RWPE1 (cell line): Measurements from ENCODE around the gene CNTNAP4.

Experiments
- CTCF ChIA-PET: fragments of 350-600 bp; sonication (Branson Sonifier 250); formaldehyde crosslinking; extraction: SDS; loops from one replicate; lab custom pipeline; 2021; lab: Yijun Ruan, JAX
- POLR2A ChIA-PET: fragments of 400-600 bp; formaldehyde crosslinking; extraction: SDS; loops from one replicate; lab custom pipeline; 2020; ENCODE audit warnings: antibody characterized with exemption; ENCODE audit not compliant: low non-redundant PET; lab: Yijun Ruan, JAX
- DNase-seq: peaks from one replicate; pipeline ENCODE4 v3.0.0; 2012; ENCODE audit warnings: low spot score
- H3K27ac ChIP-seq: fragments of 450-650 bp; 2 replicates; pipeline ENCODE4 v1.5.1; 2017
- TF ChIP-seq, protein P1 (sequence below): fragments of 450-650 bp; conservative IDR thresholded peaks from 2 replicates; pipeline ENCODE4 v1.5.1; 2017; ENCODE audit warnings: low read depth, mild to moderate bottlenecking

The CNTNAP4 gene

DNA sequence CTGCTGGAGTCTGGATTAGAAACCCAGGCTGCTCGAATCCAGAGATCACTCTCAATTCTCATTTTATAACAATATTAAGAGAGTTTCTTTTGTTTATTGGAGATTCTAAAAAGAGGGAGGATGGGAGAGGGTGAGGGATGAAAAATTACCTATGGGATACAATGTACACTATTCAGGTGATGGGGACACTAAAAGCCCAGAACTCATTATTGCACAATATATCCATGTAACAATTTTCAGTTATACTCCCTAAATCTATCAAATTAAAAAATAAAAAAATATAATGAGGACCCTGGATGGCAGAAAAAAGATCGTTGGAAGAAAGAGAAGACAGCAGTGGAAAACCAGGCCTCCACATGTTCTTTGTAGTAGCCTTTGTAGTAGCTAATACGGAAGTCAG lies 100.8 kb downstream of the CNTNAP4 start:
- H3K27ac ChIP-seq, result no peak overlapping the region
- TF ChIP-seq, protein P1, sequence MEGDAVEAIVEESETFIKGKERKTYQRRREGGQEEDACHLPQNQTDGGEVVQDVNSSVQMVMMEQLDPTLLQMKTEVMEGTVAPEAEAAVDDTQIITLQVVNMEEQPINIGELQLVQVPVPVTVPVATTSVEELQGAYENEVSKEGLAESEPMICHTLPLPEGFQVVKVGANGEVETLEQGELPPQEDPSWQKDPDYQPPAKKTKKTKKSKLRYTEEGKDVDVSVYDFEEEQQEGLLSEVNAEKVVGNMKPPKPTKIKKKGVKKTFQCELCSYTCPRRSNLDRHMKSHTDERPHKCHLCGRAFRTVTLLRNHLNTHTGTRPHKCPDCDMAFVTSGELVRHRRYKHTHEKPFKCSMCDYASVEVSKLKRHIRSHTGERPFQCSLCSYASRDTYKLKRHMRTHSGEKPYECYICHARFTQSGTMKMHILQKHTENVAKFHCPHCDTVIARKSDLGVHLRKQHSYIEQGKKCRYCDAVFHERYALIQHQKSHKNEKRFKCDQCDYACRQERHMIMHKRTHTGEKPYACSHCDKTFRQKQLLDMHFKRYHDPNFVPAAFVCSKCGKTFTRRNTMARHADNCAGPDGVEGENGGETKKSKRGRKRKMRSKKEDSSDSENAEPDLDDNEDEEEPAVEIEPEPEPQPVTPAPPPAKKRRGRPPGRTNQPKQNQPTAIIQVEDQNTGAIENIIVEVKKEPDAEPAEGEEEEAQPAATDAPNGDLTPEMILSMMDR, result no peak
- ChIA-PET CTCF (no interaction called here), POLR2A (no interaction called here)
- no peak for DNase-seq

DNA sequence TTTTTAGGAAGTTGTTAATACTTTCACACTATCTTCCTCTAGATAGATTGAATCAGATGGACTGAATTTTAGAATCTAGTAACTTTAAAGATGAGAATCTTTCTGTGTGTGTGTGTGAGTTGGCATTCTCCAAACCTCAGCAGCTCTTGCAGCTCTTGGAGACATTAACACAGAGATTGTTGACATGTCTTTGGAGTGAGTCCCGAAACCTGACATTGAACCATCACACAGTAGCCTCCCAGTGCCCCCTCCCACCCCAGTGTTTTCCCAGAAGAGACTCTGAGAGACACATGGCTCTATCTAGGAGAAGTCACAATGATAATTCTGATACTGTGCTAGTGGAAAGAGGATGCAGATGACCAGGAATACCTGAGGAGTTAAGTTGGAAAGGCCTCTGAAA lies 103.9 kb downstream of the CNTNAP4 start:
- ChIA-PET CTCF (no interaction called here), POLR2A (no interaction called here)
- TF ChIP-seq, protein P1, result no peak
- no peak overlapping the region for H3K27ac ChIP-seq
- DNase-seq, result no peak

DNA sequence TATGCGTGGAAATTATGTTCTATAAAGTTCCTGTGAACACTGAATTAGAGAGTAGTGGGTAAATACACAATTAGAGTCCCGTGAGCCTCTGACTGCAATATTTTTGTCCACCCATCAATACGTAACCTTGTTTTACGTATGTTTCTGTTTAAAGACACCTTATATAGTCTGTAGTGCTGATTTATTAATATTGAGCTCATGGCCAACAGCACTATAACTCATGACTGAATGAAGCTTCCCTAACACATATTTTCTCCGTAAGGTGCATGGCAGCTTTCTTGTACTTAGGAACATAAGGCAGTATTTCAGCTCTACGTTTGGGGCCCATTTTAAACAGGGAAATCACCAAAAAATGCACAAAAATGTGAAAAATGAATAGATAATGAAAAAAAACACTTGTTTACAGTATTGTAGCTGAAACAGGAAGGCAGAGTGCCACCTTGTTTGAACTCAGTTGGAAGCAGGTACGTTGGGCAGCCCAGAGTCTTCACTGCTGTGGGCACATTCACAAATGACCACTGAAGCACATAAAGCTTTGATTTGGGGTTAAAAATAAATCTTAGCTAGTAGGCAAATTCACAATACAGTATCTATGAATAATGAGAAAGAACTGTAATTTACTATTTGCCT lies 108.5 kb downstream of the CNTNAP4 start:
- no peak overlapping the region for H3K27ac ChIP-seq
- no peak for DNase-seq
- ChIA-PET POLR2A (no interaction called here), CTCF (interaction anchor here (0.5 kb wide), 1 partner anchor 32 kb away, joined by 3 read pairs; no protein-coding TSS in a partner anchor)
- TF ChIP-seq, protein P1, result no peak

DNA sequence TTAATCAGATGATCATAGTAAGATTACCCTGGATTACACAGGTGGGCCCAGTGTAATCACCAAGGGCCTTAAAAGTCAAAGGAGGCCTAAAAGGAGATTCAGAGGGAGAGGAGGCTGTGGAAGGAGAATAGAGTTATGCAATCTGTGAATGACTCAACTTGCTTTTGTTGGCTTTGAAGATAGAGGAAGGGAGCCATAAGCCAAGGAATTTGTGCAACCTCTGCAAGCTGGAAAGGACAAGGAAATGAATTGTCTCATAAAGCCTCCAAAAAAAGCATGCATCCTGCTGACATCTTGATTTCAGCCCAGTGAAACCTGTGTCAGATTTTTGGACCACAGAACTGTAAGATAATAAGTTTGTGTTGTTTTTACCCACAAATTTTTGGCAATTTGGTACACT lies 109.6 kb downstream of the CNTNAP4 start:
- POLR2A ChIA-PET, result no interaction called here

DNA sequence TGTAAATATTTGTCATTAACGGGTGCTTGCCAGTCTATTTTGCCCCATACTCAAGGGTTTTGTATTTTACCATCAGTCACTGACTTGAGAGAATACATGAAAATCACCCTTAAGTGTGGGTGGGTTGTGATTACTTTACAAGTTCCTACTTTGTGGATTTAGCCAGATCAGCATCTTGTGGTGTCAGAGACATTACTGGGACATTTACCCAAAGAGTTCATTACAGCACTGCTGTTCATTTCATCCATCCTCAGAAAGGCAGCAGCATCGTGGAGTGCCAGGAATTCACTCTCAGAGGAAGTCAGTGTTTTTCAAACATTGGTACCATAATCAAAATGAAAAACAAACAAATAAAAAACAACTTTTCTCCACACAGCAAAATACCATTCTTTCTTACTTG lies 110.8 kb downstream of the CNTNAP4 start:
- ChIA-PET POLR2A (no interaction called here), CTCF (no interaction called here)
- no peak for DNase-seq
- no peak overlapping the region for H3K27ac ChIP-seq
- TF ChIP-seq, protein P1, result no peak

More for the DNA sequence above, 109.6 kb downstream of the CNTNAP4 start:
- TF ChIP-seq, protein P1, result no peak
- no peak for DNase-seq
- no peak overlapping the region for H3K27ac ChIP-seq
- CTCF ChIA-PET, result no interaction called here

DNA sequence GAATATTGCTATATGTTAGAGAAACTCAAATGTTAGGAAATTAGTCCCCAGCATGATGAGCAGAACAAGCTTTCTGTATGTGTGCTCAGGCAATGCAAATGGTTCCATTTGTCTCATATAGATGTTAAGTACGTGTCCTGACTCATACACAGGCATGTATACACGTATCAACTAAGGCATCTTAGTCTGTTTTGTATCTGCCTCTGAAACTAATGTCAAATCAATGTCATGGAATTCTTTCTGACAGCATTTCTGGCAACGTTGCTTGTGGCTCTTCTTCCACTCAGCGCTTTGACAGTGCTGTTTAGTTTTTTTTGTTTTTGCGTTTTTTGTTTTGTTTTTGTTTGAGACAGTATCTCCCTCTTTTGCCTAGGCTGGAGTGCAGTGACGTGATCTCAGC lies 111.9 kb downstream of the CNTNAP4 start:
- TF ChIP-seq, protein P1, result no peak
- no peak overlapping the region for H3K27ac ChIP-seq
- POLR2A ChIA-PET, result no interaction called here
- no peak for DNase-seq
- CTCF ChIA-PET, result no interaction called here
